H9 (cell line): ENCODE data around the gene MYF6. TPM values are rescaled to one million over a fixed set of nuclear protein-coding genes. Genes with fewer than 3 reads are reported as not detected.

Experiments used
- DNase-seq: peaks from one replicate; pipeline ENCODE4 v3.0.0-alpha.2; 2017
- H2AFZ ChIP-seq: one replicate; pipeline ENCODE4 v1.6.1; 2013; ENCODE audit warnings: mild to moderate bottlenecking, low read length, control low read depth, moderate library complexity
- H2AK5ac ChIP-seq: 2 replicates; pipeline ENCODE4 v1.6.1; 2013; ENCODE audit warnings: low read length, control low read depth, mixed read lengths; ENCODE audit not compliant: insufficient read length
- H2BK120ac ChIP-seq: one replicate; pipeline ENCODE4 v1.6.1; 2013; ENCODE audit warnings: low read depth, mild to moderate bottlenecking, low read length, control low read depth, inconsistent platforms; ENCODE audit not compliant: poor library complexity, severe bottlenecking
- H2BK12ac ChIP-seq: 2 replicates; pipeline ENCODE4 v1.6.1; 2013; ENCODE audit warnings: low read length, control low read depth, mixed read lengths, low read depth; ENCODE audit not compliant: insufficient read length
- H2BK15ac ChIP-seq: 2 replicates; pipeline ENCODE4 v1.6.1; 2013; ENCODE audit warnings: low read depth, low read length, control low read depth
- H2BK20ac ChIP-seq: one replicate; pipeline ENCODE4 v1.6.1; 2013; ENCODE audit warnings: low read depth, mild to moderate bottlenecking, low read length, control low read depth, inconsistent platforms; ENCODE audit not compliant: poor library complexity, severe bottlenecking
- H2BK5ac ChIP-seq: 2 replicates; pipeline ENCODE4 v1.6.1; 2013; ENCODE audit warnings: low read length, control low read depth, mixed read lengths; ENCODE audit not compliant: insufficient read length
- H3K14ac ChIP-seq: 2 replicates; pipeline ENCODE4 v1.6.1; 2013; ENCODE audit warnings: low read length, control low read depth; ENCODE audit not compliant: insufficient read depth
- H3K18ac ChIP-seq: 2 replicates; pipeline ENCODE4 v1.6.1; 2013; ENCODE audit warnings: low read depth, mild to moderate bottlenecking, mixed read lengths, low read length, control low read depth; ENCODE audit not compliant: insufficient read length
- H3K23ac ChIP-seq: 2 replicates; pipeline ENCODE4 v1.6.1; 2013; ENCODE audit warnings: low read length, control low read depth, mixed read lengths, low read depth; ENCODE audit not compliant: insufficient read length
- H3K23me2 ChIP-seq: 2 replicates; pipeline ENCODE4 v1.6.1; 2013; ENCODE audit warnings: low read depth, mild to moderate bottlenecking, mixed read lengths, low read length, control low read depth; ENCODE audit not compliant: insufficient read length, poor library complexity, severe bottlenecking
- H3K27ac ChIP-seq: 2 replicates; pipeline ENCODE4 v1.5.1; 2013; ENCODE audit warnings: low read length, control low read depth, mixed read lengths, low read depth; ENCODE audit not compliant: insufficient read length
- H3K27me3 ChIP-seq: 2 replicates; pipeline ENCODE4 v1.6.1; 2013; ENCODE audit warnings: low read length, control low read depth, inconsistent platforms; ENCODE audit not compliant: insufficient read depth
- H3K4ac ChIP-seq: 2 replicates; pipeline ENCODE4 v1.6.1; 2013; ENCODE audit warnings: low read depth, mild to moderate bottlenecking, control low read depth, inconsistent platforms, low read length, moderate library complexity
- H3K4me1 ChIP-seq: 2 replicates; pipeline ENCODE4 v1.6.1; 2013; ENCODE audit warnings: low read length, control low read depth, inconsistent platforms; ENCODE audit not compliant: insufficient read depth
- H3K4me2 ChIP-seq: 2 replicates; pipeline ENCODE4 v1.6.1; 2013; ENCODE audit warnings: low read length, control low read depth, mixed read lengths; ENCODE audit not compliant: insufficient read length, insufficient read depth
- H3K56ac ChIP-seq: 2 replicates; pipeline ENCODE4 v1.6.1; 2013; ENCODE audit warnings: low read depth, mild to moderate bottlenecking, mixed read lengths, low read length, control low read depth; ENCODE audit not compliant: insufficient read length
- H3K79me1 ChIP-seq: 2 replicates; pipeline ENCODE4 v1.6.1; 2013; ENCODE audit warnings: low read depth, mild to moderate bottlenecking, moderate library complexity, low read length, control low read depth, inconsistent platforms; ENCODE audit not compliant: insufficient read depth, poor library complexity, severe bottlenecking
- H3K79me2 ChIP-seq: 2 replicates; pipeline ENCODE4 v1.6.1; 2013; ENCODE audit warnings: low read length, control low read depth, inconsistent platforms; ENCODE audit not compliant: insufficient read depth
- H3K9ac ChIP-seq: 2 replicates; pipeline ENCODE4 v1.6.1; 2013; ENCODE audit warnings: low read length, control low read depth, mixed read lengths; ENCODE audit not compliant: insufficient read length; ENCODE audit errors: extremely low read depth
- H3K9me3 ChIP-seq: one replicate; pipeline ENCODE4 v1.6.1; 2013; ENCODE audit warnings: low read depth, low read length, inconsistent platforms; ENCODE audit not compliant: control insufficient read depth
- H3T11ph ChIP-seq: one replicate; pipeline ENCODE4 v1.6.1; 2013; ENCODE audit warnings: mild to moderate bottlenecking, low read length, control low read depth, inconsistent platforms
- H4K20me1 ChIP-seq: one replicate; pipeline ENCODE4 v1.6.1; 2013; ENCODE audit not compliant: control insufficient read depth, insufficient read length, insufficient read depth
- H4K5ac ChIP-seq: 2 replicates; pipeline ENCODE4 v1.6.1; 2013; ENCODE audit warnings: low read depth, mild to moderate bottlenecking, mixed read lengths, low read length, control low read depth; ENCODE audit not compliant: insufficient read length
- H4K8ac ChIP-seq: replicated peaks from 2 replicates; pipeline ENCODE4 v1.6.1; 2013; ENCODE audit warnings: low read length, control low read depth, mixed read lengths, low read depth; ENCODE audit not compliant: insufficient read length
- H4K91ac ChIP-seq: 2 replicates; pipeline ENCODE4 v1.6.1; 2013; ENCODE audit warnings: low read depth, mild to moderate bottlenecking, moderate library complexity, mixed read lengths, low read length, control low read depth; ENCODE audit not compliant: insufficient read length
- H3K27ac Mint-ChIP-seq, 3 experiments: 2 replicates in 2 of 3; 3 replicates in 1 of 3; pipeline ENCODE4 v1.8.0; 2020 to 2021; ENCODE audit warnings: mixed read lengths in 3 of 3, mild to moderate bottlenecking in 1 of 3, moderate library complexity in 1 of 3
- H3K27me3 Mint-ChIP-seq: 2 replicates; pipeline ENCODE4 v1.8.0; 2021; ENCODE audit warnings: low read depth, mild to moderate bottlenecking, moderate library complexity, mixed read lengths
- H3K36me3 Mint-ChIP-seq, 3 experiments: 2 replicates in 2 of 3; 3 replicates in 1 of 3; pipeline ENCODE4 v1.8.0; 2020 to 2021; ENCODE audit warnings: low read depth in 3 of 3, mixed read lengths in 3 of 3; ENCODE audit not compliant: insufficient read depth in 1 of 3
- H3K4me1 Mint-ChIP-seq, 2 experiments: 2 replicates each; pipeline ENCODE4 v1.8.0; 2020; ENCODE audit warnings: mixed read lengths in 2 of 2
- H3K4me3 Mint-ChIP-seq, 2 experiments: 2 replicates in 1 of 2; 3 replicates in 1 of 2; pipeline ENCODE4 v1.8.0; 2020 to 2021; ENCODE audit warnings: mild to moderate bottlenecking in 2 of 2, mixed read lengths in 2 of 2, moderate library complexity in 1 of 2
- H3K9me3 Mint-ChIP-seq, 2 experiments: 2 replicates in 1 of 2; 3 replicates in 1 of 2; pipeline ENCODE4 v1.8.0; 2020; ENCODE audit warnings: mild to moderate bottlenecking in 2 of 2, mixed read lengths in 2 of 2, moderate library complexity in 1 of 2
- CTCF ChIP-seq: fragments of 200-600 bp; sonication (generic); conservative IDR thresholded peaks from 3 replicates; pipeline ENCODE4 v1.8.0; 2021; ENCODE audit warnings: antibody characterized with exemption, mild to moderate bottlenecking
- WGBS: extraction: QIAGEN DNeasy Blood & Tissue Kit; methylation state at CpG from one replicate; pipeline ENCODE4 v1.1.7; 2013; ENCODE audit warnings: missing lambda C conversion rate, low lambda C conversion rate, mixed read lengths; ENCODE audit not compliant: insufficient read length; ENCODE audit errors: extremely low coverage; 5-methylcytosine and 5-hydroxymethylcytosine counted together
- total RNA-seq: library from RNA; stranded (reverse); gene quantifications from 2 replicates; pipeline ENCODE4 v1.2.1, GENCODE V29; 2021

Gene MYF6
- total RNA-seq, 1 experiment from 2014 or later, result not detected

GRCh38 chr12:80690513-80690912 is 16.9 kb upstream of the MYF6 start:
- no peak overlapping the region for H2BK20ac ChIP-seq
- no peaks in the 10 kb centered on the region for H3K4me1 ChIP-seq
- TF ChIP-seq CTCF, result no peak
- H3K56ac ChIP-seq, result no peak overlapping the region
- no CpG with 5 or more reads among the region's 2 CpGs for WGBS
- no peaks in the 10 kb centered on the region for H3K27me3 ChIP-seq
- H2AFZ ChIP-seq, result no peak overlapping the region
- Mint-ChIP-seq H3K27me3 (no peaks in the 10 kb centered on the region), H3K9me3 (peaks cover 3 to 6% of the 10 kb centered on the region in 2 experiments; a peak in 1 of 5 replicates), H3K4me3 (no peak overlapping the region), H3K27ac (no peak overlapping the region), H3K36me3 (peaks cover 0 to 9% (median 2%) of the 10 kb centered on the region in 3 experiments; a peak in 2 of 7 replicates), H3K4me1 (peaks cover 1 to 6% of the 10 kb centered on the region in 2 experiments; a peak in 1 of 4 replicates)
- H3T11ph ChIP-seq, result no peak overlapping the region
- no peak overlapping the region for H3K23ac ChIP-seq
- H2BK120ac ChIP-seq, result no peak overlapping the region
- no peaks in the 10 kb centered on the region for H3K79me2 ChIP-seq
- H3K9me3 ChIP-seq, result no peaks in the 10 kb centered on the region
- no peak overlapping the region for H4K5ac ChIP-seq
- no peak overlapping the region for H2BK5ac ChIP-seq
- no peaks in the 10 kb centered on the region for H3K23me2 ChIP-seq
- H3K9ac ChIP-seq, result no peak overlapping the region
- no peak overlapping the region for H4K8ac ChIP-seq
- H3K14ac ChIP-seq, result no peak overlapping the region
- H3K27ac ChIP-seq, result no peak overlapping the region
- no peaks in the 10 kb centered on the region for H3K79me1 ChIP-seq
- no peak overlapping the region for H2AK5ac ChIP-seq
- H4K91ac ChIP-seq, result no peak overlapping the region
- H2BK15ac ChIP-seq, result no peak overlapping the region
- no peak overlapping the region for H3K4me2 ChIP-seq
- H3K4ac ChIP-seq, result no peak overlapping the region
- H2BK12ac ChIP-seq, result no peak overlapping the region
- no peak for DNase-seq
- H4K20me1 ChIP-seq, result no peaks in the 10 kb centered on the region
- H3K18ac ChIP-seq, result no peak overlapping the region
